ENCODE results near the gene MYH7B.

MYH7B gene

GRCh38 chr20:34945315-34946077, 10.2 kb upstream of the MYH7B start:
- DNase-seq: no peak

GRCh38 chr20:34946661-34947060, 9.0 kb upstream of the MYH7B start:
- no peak for DNase-seq

- no peak for DNase-seq
These were observed 8.3 kb upstream of the MYH7B start for GRCh38 chr20:34947336-34947735.

- no peak for DNase-seq
These were observed 7.6 kb upstream of the MYH7B start for GRCh38 chr20:34948030-34948429.

GRCh38 chr20:34949120-34949519, 6.5 kb upstream of the MYH7B start:
- DNase-seq: no peak

- no peak for DNase-seq
These were observed 4.4 kb upstream of the MYH7B start for GRCh38 chr20:34951252-34951651.

- DNase-seq: no peak
These were observed 4.0 kb upstream of the MYH7B start for GRCh38 chr20:34951652-34952051.

GRCh38 chr20:34952671-34953070, 3.0 kb upstream of the MYH7B start:
- no peak for DNase-seq

GRCh38 chr20:34953960-34954359, 1.7 kb upstream of the MYH7B start:
- no peak for DNase-seq

- peak; percentile 56 for DNase-seq
These were observed 801 bp upstream of the MYH7B start for GRCh38 chr20:34954904-34955230.

- DNase-seq: no peak
These were observed 382 bp downstream of the MYH7B start for GRCh38 chr20:34956041-34956458.

GRCh38 chr20:34956751-34957472, 1.2 kb downstream of the MYH7B start:
- DNase-seq: no peak

- no peak for DNase-seq
These were observed 8.8 kb downstream of the MYH7B start for GRCh38 chr20:34964486-34964885.

- DNase-seq: no peak
These were observed 9.4 kb downstream of the MYH7B start for GRCh38 chr20:34965051-34965450.

- no peak for DNase-seq
These were observed 11.8 kb downstream of the MYH7B start for GRCh38 chr20:34967421-34967820.

- no peak for DNase-seq
These were observed 12.5 kb downstream of the MYH7B start for GRCh38 chr20:34968042-34968775.

GRCh38 chr20:34970193-34970840, 14.6 kb downstream of the MYH7B start:
- no peak for DNase-seq

GRCh38 chr20:34970846-34971560, 15.3 kb downstream of the MYH7B start:
- no peak for DNase-seq

GRCh38 chr20:34971561-34972235, 16.0 kb downstream of the MYH7B start:
- no peak for DNase-seq

GRCh38 chr20:34974246-34974645, 18.6 kb downstream of the MYH7B start:
- DNase-seq: no peak

- DNase-seq: no peak
These were observed 20.6 kb downstream of the MYH7B start for GRCh38 chr20:34976286-34976685.

Measured in NCI-H345 (cell line).